NT2/D1 (cell line): Measurements from ENCODE around the gene TEX29.

ENCODE experiments used
- SUZ12 ChIP-seq: IDR thresholded peaks from 2 replicates; pipeline ENCODE4 v1.6.1; 2011; ENCODE audit not compliant: insufficient read length, insufficient read depth; ENCODE audit errors: extremely low read depth
- YY1 ChIP-seq: IDR thresholded peaks from 2 replicates; pipeline ENCODE4 v1.6.1; 2011; ENCODE audit not compliant: insufficient read length, insufficient read depth

DNA sequence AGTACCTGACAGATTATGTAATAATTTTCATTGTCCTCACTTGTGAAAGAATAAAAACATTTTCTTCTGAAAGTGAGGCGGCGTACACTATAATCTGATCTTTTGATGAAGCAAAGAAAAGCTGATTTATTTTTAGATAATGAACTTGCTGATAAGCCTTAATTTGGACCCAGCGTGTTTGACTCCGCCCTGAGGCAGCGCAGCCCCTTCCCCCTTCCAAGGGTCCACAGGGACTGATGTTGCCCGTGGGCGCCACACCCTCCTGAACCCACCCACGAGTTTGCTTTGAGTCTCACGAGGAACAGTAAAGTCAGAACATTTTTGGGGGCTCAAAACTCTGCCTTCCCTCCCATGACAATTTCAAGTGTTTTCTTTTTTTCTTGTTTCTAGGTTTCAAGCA lies 40.0 kb downstream of the TEX29 start:
- TF ChIP-seq YY1 = no peak
- TF ChIP-seq SUZ12 = no peak
